ENCODE results near the gene XBP1. TPM values are rescaled to one million over a fixed set of nuclear protein-coding genes. Genes with fewer than 3 reads are reported as not detected.

XBP1 gene
- polyA plus RNA-seq, 1 of the 3 experiments (the other 2 are of a cell fraction): 55.6 TPM

DNA sequence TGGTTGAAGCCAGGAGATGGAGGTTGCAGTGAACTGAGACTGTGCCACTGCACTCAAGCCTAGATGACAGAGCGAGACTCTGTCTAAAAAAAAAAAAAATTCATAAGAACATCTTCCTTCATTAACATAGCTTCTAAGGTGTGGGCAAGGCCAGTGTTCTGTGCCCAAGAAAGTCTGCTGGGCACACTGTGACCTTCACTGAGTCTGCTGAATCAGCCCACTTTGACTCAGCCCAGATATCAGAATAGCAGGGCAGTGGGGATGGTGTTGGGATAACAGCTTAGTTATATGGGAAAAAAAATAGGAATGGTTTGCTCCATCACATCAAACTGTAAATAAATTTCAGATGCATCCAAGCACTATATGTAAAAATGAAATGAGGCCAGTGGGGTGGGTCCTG, 32.4 kb upstream of the XBP1 start:
- Histone ChIP-seq H3K9ac (no peak overlapping the region), H3K4me1 (ENCODE audit: control insufficient read depth in 1 of 2, insufficient read depth in 2 of 2, low read depth in 1 of 2, low read length in 1 of 2) (no peaks in the 10 kb centered on the region), H2AFZ (ENCODE audit: low read depth) (no peak overlapping the region), H3K79me2 (ENCODE audit: insufficient read depth) (no peaks in the 10 kb centered on the region), H3F3A (replicated peaks; ENCODE audit: insufficient read depth) (no peaks in the 10 kb centered on the region), H3K27me3 (ENCODE audit: insufficient read depth) (no peaks in the 10 kb centered on the region), H3K4me3 (ENCODE audit: low read depth in 2 of 2, low read length in 1 of 2) (no peak overlapping the region), H3K36me3 (replicated peaks in 1 of 2; ENCODE audit: control insufficient read depth in 1 of 2, insufficient read depth in 2 of 2, low read length in 1 of 2) (no peaks in the 10 kb centered on the region), H3K9me2 (no peaks in the 10 kb centered on the region), H4K20me1 (ENCODE audit: insufficient read depth) (no peaks in the 10 kb centered on the region), H3K4me2 (no peak overlapping the region), H3K9me3 (no peaks in the 10 kb centered on the region), H3K27ac (ENCODE audit: low read depth in 2 of 2, low read length in 1 of 2) (no peak overlapping the region)
- WGBS (ENCODE audit: low lambda C conversion rate): 95% methylated on average over 1 of the region's 1 CpG
- ChIA-PET CTCF (interaction anchor here (0.6 to 4.2 kb wide), 6 partner anchors 14 to 1457 kb away, joined by 3 to 21 read pairs (median 6); partner anchors contain the start of gene CASTOR1), POLR2A (no interaction called here)
- DNase-seq: no peak
- TF ChIP-seq EZH2phosphoT487 (IDR thresholded peaks at IDR 0.05; ENCODE audit: borderline replicate concordance, low read depth) (no peak), MEF2A (IDR thresholded peaks at IDR 0.05; ENCODE audit: borderline replicate concordance, low read depth) (no peak), GATA2 (CRISPR knock-in tag; IDR thresholded peaks at IDR 0.05) (no peak), NFIC (IDR thresholded peaks at IDR 0.05; ENCODE audit: borderline replicate concordance) (no peak), CHD2 (IDR thresholded peaks at IDR 0.05; ENCODE audit: low read length, partially characterized antibody) (no peak), RAD21 (IDR thresholded peaks at IDR 0.05; ENCODE audit: low read length) (no peak), MXI1 (IDR thresholded peaks at IDR 0.05; ENCODE audit: low read depth, low read length) (no peak), TEAD4 (IDR thresholded peaks at IDR 0.05; ENCODE audit: borderline replicate concordance, insufficient read depth) (no peak)
- TF ChIP-seq, protein P1, sequence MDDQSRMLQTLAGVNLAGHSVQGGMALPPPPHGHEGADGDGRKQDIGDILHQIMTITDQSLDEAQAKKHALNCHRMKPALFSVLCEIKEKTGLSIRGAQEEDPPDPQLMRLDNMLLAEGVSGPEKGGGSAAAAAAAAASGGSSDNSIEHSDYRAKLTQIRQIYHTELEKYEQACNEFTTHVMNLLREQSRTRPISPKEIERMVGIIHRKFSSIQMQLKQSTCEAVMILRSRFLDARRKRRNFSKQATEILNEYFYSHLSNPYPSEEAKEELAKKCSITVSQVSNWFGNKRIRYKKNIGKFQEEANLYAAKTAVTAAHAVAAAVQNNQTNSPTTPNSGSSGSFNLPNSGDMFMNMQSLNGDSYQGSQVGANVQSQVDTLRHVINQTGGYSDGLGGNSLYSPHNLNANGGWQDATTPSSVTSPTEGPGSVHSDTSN (IDR thresholded peaks at IDR 0.05): no peak
- TF ChIP-seq, protein P2, sequence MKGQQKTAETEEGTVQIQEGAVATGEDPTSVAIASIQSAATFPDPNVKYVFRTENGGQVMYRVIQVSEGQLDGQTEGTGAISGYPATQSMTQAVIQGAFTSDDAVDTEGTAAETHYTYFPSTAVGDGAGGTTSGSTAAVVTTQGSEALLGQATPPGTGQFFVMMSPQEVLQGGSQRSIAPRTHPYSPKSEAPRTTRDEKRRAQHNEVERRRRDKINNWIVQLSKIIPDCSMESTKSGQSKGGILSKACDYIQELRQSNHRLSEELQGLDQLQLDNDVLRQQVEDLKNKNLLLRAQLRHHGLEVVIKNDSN (IDR thresholded peaks at IDR 0.05; ENCODE audit: borderline replicate concordance, low read depth): no peak

DNA sequence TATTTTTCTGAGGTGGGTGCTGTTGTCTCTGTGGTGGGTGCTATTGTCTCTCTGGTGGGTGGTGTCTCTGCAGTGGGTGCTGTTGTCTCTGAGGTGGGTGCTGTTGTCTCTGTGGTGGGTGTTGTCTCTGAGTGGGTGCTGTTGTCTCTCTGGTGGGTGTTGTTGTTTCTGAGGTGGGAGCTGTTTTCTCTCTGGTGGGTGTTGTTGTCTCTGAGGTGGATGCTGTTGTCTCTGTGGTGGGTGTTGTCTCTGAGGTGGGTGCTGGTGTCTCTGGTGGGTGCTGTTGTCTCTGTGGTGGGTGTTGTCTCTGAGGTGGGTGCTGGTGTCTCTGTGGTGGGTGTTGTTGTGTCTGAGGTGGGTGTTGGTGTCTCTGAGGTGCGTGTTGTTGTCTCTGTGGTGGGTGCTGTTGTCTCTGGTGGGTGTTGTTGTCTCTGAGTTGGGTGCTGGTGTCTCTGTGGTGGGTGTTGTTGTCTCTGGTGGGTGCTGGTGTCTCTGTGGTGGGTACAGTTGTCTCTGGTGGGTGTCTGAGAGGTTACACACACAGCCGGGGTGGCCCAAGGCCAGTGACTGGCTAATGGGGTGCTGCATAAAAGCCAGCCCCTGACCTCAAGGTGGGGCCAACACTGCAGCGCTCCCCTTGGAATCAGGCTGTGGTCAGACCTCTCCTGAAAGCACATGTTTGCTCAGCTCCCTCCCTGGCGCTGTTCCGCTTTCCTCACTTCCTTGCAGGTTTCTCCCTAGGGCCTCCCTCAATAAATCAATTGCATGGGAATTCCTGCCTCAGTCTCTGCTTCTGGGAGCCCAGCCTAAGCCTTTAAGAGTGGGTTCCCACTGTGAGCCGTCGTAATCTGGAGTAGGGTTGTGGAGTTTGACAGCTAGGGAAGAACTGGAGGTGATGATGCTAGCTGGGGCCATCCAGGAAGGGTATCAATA, 31.0 kb upstream of the XBP1 start:
- Histone ChIP-seq H3K9me3 (no peaks in the 10 kb centered on the region), H3F3A (replicated peaks; ENCODE audit: insufficient read depth) (no peaks in the 10 kb centered on the region), H3K27ac (ENCODE audit: low read depth in 2 of 2, low read length in 1 of 2) (no peak overlapping the region), H3K9me2 (no peaks in the 10 kb centered on the region), H3K4me2 (no peak overlapping the region), H3K27me3 (ENCODE audit: insufficient read depth) (no peaks in the 10 kb centered on the region), H4K20me1 (ENCODE audit: insufficient read depth) (no peaks in the 10 kb centered on the region), H3K9ac (no peak overlapping the region), H3K4me1 (ENCODE audit: control insufficient read depth in 1 of 2, insufficient read depth in 2 of 2, low read depth in 1 of 2, low read length in 1 of 2) (no peaks in the 10 kb centered on the region), H3K4me3 (ENCODE audit: low read depth in 2 of 2, low read length in 1 of 2) (no peak overlapping the region), H3K36me3 (replicated peaks in 1 of 2; ENCODE audit: control insufficient read depth in 1 of 2, insufficient read depth in 2 of 2, low read length in 1 of 2) (no peaks in the 10 kb centered on the region), H2AFZ (ENCODE audit: low read depth) (no peak overlapping the region), H3K79me2 (ENCODE audit: insufficient read depth) (no peaks in the 10 kb centered on the region)
- no peak for DNase-seq
- ChIA-PET POLR2A (no interaction called here), CTCF (interaction anchor here (1.0 to 4.5 kb wide), 6 partner anchors 24 to 231 kb away, joined by 3 to 97 read pairs (median 9); no protein-coding TSS in a partner anchor)
- WGBS (ENCODE audit: low lambda C conversion rate): 91% methylated on average over 6 of the region's 7 CpGs
- TF ChIP-seq POLR2AphosphoS5 (IDR thresholded peaks at IDR 0.05; ENCODE audit: low read depth, low read length): no peak
- no peak for TF ChIP-seq RXRA (IDR thresholded peaks at IDR 0.05; ENCODE audit: borderline replicate concordance, low read depth)
- TF ChIP-seq EP300 (IDR thresholded peaks at IDR 0.05; ENCODE audit: borderline replicate concordance in 1 of 2, low read depth in 1 of 2, low read length in 1 of 2): no peak
- TF ChIP-seq GABPA (IDR thresholded peaks at IDR 0.05; ENCODE audit: low read depth): no peak
- TF ChIP-seq, protein P3, sequence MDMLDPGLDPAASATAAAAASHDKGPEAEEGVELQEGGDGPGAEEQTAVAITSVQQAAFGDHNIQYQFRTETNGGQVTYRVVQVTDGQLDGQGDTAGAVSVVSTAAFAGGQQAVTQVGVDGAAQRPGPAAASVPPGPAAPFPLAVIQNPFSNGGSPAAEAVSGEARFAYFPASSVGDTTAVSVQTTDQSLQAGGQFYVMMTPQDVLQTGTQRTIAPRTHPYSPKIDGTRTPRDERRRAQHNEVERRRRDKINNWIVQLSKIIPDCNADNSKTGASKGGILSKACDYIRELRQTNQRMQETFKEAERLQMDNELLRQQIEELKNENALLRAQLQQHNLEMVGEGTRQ (IDR thresholded peaks at IDR 0.05; ENCODE audit: borderline replicate concordance, low read depth, low read length): no peak
- TF ChIP-seq MEF2A (IDR thresholded peaks at IDR 0.05; ENCODE audit: borderline replicate concordance, low read depth): no peak
- TF ChIP-seq MXI1 (IDR thresholded peaks at IDR 0.05; ENCODE audit: low read depth, low read length): no peak
- TF ChIP-seq, protein P4, sequence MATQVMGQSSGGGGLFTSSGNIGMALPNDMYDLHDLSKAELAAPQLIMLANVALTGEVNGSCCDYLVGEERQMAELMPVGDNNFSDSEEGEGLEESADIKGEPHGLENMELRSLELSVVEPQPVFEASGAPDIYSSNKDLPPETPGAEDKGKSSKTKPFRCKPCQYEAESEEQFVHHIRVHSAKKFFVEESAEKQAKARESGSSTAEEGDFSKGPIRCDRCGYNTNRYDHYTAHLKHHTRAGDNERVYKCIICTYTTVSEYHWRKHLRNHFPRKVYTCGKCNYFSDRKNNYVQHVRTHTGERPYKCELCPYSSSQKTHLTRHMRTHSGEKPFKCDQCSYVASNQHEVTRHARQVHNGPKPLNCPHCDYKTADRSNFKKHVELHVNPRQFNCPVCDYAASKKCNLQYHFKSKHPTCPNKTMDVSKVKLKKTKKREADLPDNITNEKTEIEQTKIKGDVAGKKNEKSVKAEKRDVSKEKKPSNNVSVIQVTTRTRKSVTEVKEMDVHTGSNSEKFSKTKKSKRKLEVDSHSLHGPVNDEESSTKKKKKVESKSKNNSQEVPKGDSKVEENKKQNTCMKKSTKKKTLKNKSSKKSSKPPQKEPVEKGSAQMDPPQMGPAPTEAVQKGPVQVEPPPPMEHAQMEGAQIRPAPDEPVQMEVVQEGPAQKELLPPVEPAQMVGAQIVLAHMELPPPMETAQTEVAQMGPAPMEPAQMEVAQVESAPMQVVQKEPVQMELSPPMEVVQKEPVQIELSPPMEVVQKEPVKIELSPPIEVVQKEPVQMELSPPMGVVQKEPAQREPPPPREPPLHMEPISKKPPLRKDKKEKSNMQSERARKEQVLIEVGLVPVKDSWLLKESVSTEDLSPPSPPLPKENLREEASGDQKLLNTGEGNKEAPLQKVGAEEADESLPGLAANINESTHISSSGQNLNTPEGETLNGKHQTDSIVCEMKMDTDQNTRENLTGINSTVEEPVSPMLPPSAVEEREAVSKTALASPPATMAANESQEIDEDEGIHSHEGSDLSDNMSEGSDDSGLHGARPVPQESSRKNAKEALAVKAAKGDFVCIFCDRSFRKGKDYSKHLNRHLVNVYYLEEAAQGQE (IDR thresholded peaks at IDR 0.05; ENCODE audit: low read depth, low read length): no peak
- no peak for TF ChIP-seq CHD2 (IDR thresholded peaks at IDR 0.05; ENCODE audit: low read length, partially characterized antibody)
- no peak for TF ChIP-seq TCF12 (IDR thresholded peaks at IDR 0.05)
- no peak for TF ChIP-seq EZH2phosphoT487 (IDR thresholded peaks at IDR 0.05; ENCODE audit: borderline replicate concordance, low read depth)
- TF ChIP-seq FOXJ3 (CRISPR knock-in tag; IDR thresholded peaks at IDR 0.05): no peak
- TF ChIP-seq GATA2 (CRISPR knock-in tag; IDR thresholded peaks at IDR 0.05): no peak
